Ishikawa (cell line): ENCODE data around the gene ZNF23.

Experiments used
- CEBPB ChIP-seq: IDR thresholded peaks from 2 replicates; pipeline ENCODE4 v1.6.1; 2012
- CREB1 ChIP-seq: IDR thresholded peaks from 2 replicates; pipeline ENCODE4 v1.6.1; 2012; ENCODE audit warnings: low read depth
- EGR1 ChIP-seq: IDR thresholded peaks from 2 replicates; pipeline ENCODE4 v1.6.1; 2012
- EP300 ChIP-seq: IDR thresholded peaks from 2 replicates; pipeline ENCODE4 v1.6.1; 2012; ENCODE audit warnings: borderline replicate concordance
- FOXM1 ChIP-seq: IDR thresholded peaks from 2 replicates; pipeline ENCODE4 v1.6.1; 2012; ENCODE audit warnings: low read depth, borderline replicate concordance
- NFIC ChIP-seq: IDR thresholded peaks from 2 replicates; pipeline ENCODE4 v1.6.1; 2012
- RAD21 ChIP-seq: IDR thresholded peaks from 2 replicates; pipeline ENCODE4 v1.6.1; 2012; ENCODE audit warnings: low read depth
- REST ChIP-seq: IDR thresholded peaks from 2 replicates; pipeline ENCODE4 v1.6.1; 2012; ENCODE audit warnings: low read depth, mild to moderate bottlenecking
- TAF1 ChIP-seq: IDR thresholded peaks from 2 replicates; pipeline ENCODE4 v1.6.1; 2012; ENCODE audit warnings: low read depth, mild to moderate bottlenecking
- TCF12 ChIP-seq: IDR thresholded peaks from 2 replicates; pipeline ENCODE4 v1.6.1; 2012; ENCODE audit warnings: low read depth
- TEAD4 ChIP-seq: IDR thresholded peaks from 2 replicates; pipeline ENCODE4 v1.6.1; 2012
- USF1 ChIP-seq: IDR thresholded peaks from 2 replicates; pipeline ENCODE4 v1.6.1; 2012
- YY1 ChIP-seq: IDR thresholded peaks from 2 replicates; pipeline ENCODE4 v1.6.1; 2012; ENCODE audit warnings: low read depth
- ZBTB7A ChIP-seq: IDR thresholded peaks from 2 replicates; pipeline ENCODE4 v1.6.1; 2012; ENCODE audit warnings: low read depth
- TF ChIP-seq, protein P1 (sequence below): IDR thresholded peaks from 2 replicates; pipeline ENCODE4 v1.6.1; 2012

The ZNF23 gene

DNA sequence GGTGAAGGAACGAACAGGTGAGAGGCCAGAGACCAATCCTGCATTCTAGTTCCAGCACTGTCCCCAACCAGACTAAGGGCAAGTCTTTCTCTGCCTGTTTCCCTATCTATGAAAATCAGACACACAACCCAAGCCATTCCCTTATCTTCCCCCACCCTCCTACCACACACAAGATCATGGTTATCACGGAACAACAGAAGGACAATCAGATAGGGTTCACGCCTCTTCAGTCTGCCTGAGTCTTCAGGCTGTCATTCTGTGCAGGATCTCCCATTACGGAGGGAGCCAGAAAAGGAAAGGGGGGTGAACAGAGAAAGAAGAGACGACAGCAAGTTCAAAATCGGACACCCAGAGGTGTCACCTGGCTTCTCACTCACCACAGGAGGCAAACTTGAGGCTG is 31.3 kb downstream of the ZNF23 start:
- no peak for TF ChIP-seq EP300
- TF ChIP-seq USF1, result no peak
- TF ChIP-seq, protein P1, sequence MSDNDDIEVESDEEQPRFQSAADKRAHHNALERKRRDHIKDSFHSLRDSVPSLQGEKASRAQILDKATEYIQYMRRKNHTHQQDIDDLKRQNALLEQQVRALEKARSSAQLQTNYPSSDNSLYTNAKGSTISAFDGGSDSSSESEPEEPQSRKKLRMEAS, result no peak
- no peak for TF ChIP-seq NFIC
- TF ChIP-seq CEBPB, result no peak
- TF ChIP-seq REST, result no peak
- no peak for TF ChIP-seq TEAD4
- TF ChIP-seq RAD21, result no peak
- TF ChIP-seq FOXM1, result no peak
- TF ChIP-seq ZBTB7A, result no peak
- TF ChIP-seq TCF12, result no peak
- TF ChIP-seq TAF1, result no peak
- TF ChIP-seq CREB1, result no peak
- TF ChIP-seq EGR1, result no peak

DNA sequence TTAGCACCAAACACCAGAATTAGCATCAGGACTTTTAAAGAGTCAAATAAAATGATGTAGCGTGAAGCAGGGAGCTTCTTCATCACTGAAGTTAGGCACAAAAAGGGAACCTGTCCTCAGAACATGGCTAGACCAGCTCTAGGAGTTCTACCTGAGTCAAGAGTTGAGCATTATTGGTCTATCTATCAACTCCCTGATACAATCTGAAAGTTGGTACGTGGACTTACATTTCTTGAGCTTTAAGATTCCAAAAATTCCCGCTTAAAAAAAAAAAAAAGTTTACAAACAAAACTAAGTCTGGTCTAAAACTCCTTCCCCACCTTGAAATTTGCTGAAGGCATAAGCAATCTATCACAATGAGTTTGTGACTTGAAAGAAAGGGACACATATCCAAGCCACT is 32.5 kb downstream of the ZNF23 start:
- TF ChIP-seq TEAD4 (no peak), TAF1 (no peak), CEBPB (no peak), USF1 (no peak), CREB1 (no peak), ZBTB7A (no peak), RAD21 (no peak), EP300 (no peak), EGR1 (no peak), FOXM1 (no peak), YY1 (no peak), REST (no peak)
- TF ChIP-seq, protein P1, result no peak

GRCh38 chr16:71428883-71429282 is 33.2 kb downstream of the ZNF23 start:
- no peak for TF ChIP-seq TEAD4
- no peak for TF ChIP-seq YY1

GRCh38 chr16:71428385-71428784 is 33.7 kb downstream of the ZNF23 start:
- TF ChIP-seq TAF1 (no peak), CREB1 (no peak), NFIC (no peak), CEBPB (no peak), RAD21 (no peak), REST (no peak), EP300 (no peak), ZBTB7A (no peak), TEAD4 (no peak), TCF12 (no peak), FOXM1 (no peak), EGR1 (no peak), YY1 (no peak)
- TF ChIP-seq, protein P1, result no peak
